Smooth muscle cell (in vitro differentiated cells): ENCODE results near the gene TCTN3. TPM values are rescaled to one million over a fixed set of nuclear protein-coding genes. Genes with fewer than 3 reads are reported as not detected.

Source experiments
- DNase-seq: peaks from one replicate; lab custom pipeline; 2025; ENCODE audit not compliant: unreplicated experiment; lab: John Stamatoyannopoulos, UW
- H2AFZ ChIP-seq: fragments of 200-600 bp; sonication (generic); 2 replicates; pipeline ENCODE4 v1.6.0; 2016; ENCODE audit warnings: antibody characterized with exemption, low read depth, mild to moderate bottlenecking
- H3F3A ChIP-seq: fragments of 200-600 bp; sonication (generic); 2 replicates; pipeline ENCODE4 v1.6.0; 2017; ENCODE audit warnings: antibody characterized with exemption, low read depth
- H3K27ac ChIP-seq: fragments of 200-600 bp; sonication (generic); 2 replicates; pipeline ENCODE4 v1.5.1; 2016; ENCODE audit warnings: low read depth, mild to moderate bottlenecking
- H3K27me3 ChIP-seq: fragments of 200-600 bp; sonication (generic); 2 replicates; pipeline ENCODE4 v1.6.1; 2016; ENCODE audit warnings: low read depth, mild to moderate bottlenecking
- H3K36me3 ChIP-seq: fragments of 200-600 bp; sonication (generic); 2 replicates; pipeline ENCODE4 v1.5.1; 2016; ENCODE audit warnings: low read depth
- H3K4me1 ChIP-seq: fragments of 200-600 bp; sonication (generic); 2 replicates; pipeline ENCODE4 v1.5.1; 2016; ENCODE audit warnings: low read depth
- H3K4me2 ChIP-seq: fragments of 200-600 bp; sonication (generic); 2 replicates; pipeline ENCODE4 v1.6.0; 2016; ENCODE audit warnings: mild to moderate bottlenecking
- H3K4me3 ChIP-seq: fragments of 200-600 bp; sonication (generic); 2 replicates; pipeline ENCODE4 v1.5.1; 2016; ENCODE audit warnings: mild to moderate bottlenecking
- H3K79me2 ChIP-seq: fragments of 200-600 bp; sonication (generic); 2 replicates; pipeline ENCODE4 v1.6.0; 2016; ENCODE audit warnings: low read depth, mild to moderate bottlenecking
- H3K9ac ChIP-seq: fragments of 200-600 bp; sonication (generic); 2 replicates; pipeline ENCODE4 v1.6.0; 2016; ENCODE audit warnings: low read depth
- H3K9me3 ChIP-seq: fragments of 200-600 bp; sonication (generic); replicated peaks from 2 replicates; pipeline ENCODE4 v1.5.1; 2016; ENCODE audit warnings: low read depth
- H4K20me1 ChIP-seq: fragments of 200-600 bp; sonication (generic); 2 replicates; pipeline ENCODE4 v1.6.0; 2016; ENCODE audit warnings: low read depth
- CTCF ChIP-seq: fragments of 200-600 bp; sonication (generic); IDR thresholded peaks from 2 replicates; pipeline ENCODE4 v1.5.1; 2017; ENCODE audit warnings: borderline replicate concordance, mild to moderate bottlenecking, antibody characterized with exemption; ENCODE audit not compliant: insufficient read depth, poor library complexity, severe bottlenecking
- WGBS: methylation state at CpG from one replicate; pipeline ENCODE4 v1.1.7; 2016; ENCODE audit warnings: low lambda C conversion rate; 5-methylcytosine and 5-hydroxymethylcytosine counted together
- polyA plus RNA-seq: library from polyadenylated mRNA; unstranded; fragments of >200 nt; fragmentation: Nextera tagmentation; extraction: Ambion mirVana; gene quantifications from 2 replicates; pipeline ENCODE4 v1.2.1, GENCODE V29; 2016
- total RNA-seq: library from RNA; depleted of rRNA; stranded (reverse); fragments of >200 nt; gene quantifications from 2 replicates; pipeline ENCODE4 v1.2.3, GENCODE V29; 2014

TCTN3 gene
- total and polyA plus RNA-seq, 2 experiments from 2014 or later, result 57.2 to 62.8 TPM

- Histone ChIP-seq H3K4me2 (no peak overlapping the region), H3K4me1 (no peaks in the 10 kb centered on the region), H3F3A (no peaks in the 10 kb centered on the region), H3K36me3 (peaks cover 26% of the 10 kb centered on the region), H2AFZ (no peak overlapping the region), H4K20me1 (peaks cover 80% of the 10 kb centered on the region), H3K9me3 (no peaks in the 10 kb centered on the region), H3K27me3 (no peaks in the 10 kb centered on the region), H3K79me2 (peaks cover 36% of the 10 kb centered on the region), H3K9ac (no peak overlapping the region), H3K4me3 (no peak overlapping the region), H3K27ac (no peak overlapping the region)
- no peak for DNase-seq
- WGBS, result 53% methylated on average over 1 of the region's 1 CpG
- no peak for TF ChIP-seq CTCF
Observed at GRCh38 chr10:95644901-95645300, 48.8 kb downstream of the TCTN3 start.

- DNase-seq, result no peak
- Histone ChIP-seq H3K4me1 (no peaks in the 10 kb centered on the region), H3K4me2 (no peak overlapping the region), H3K9ac (no peak overlapping the region), H3K79me2 (peaks cover 13% of the 10 kb centered on the region), H3K4me3 (no peak overlapping the region), H3F3A (no peaks in the 10 kb centered on the region), H3K36me3 (peaks cover 41% of the 10 kb centered on the region), H3K9me3 (no peaks in the 10 kb centered on the region), H4K20me1 (peaks cover 64% of the 10 kb centered on the region), H3K27ac (no peak overlapping the region), H2AFZ (no peak overlapping the region), H3K27me3 (no peaks in the 10 kb centered on the region)
- no peak for TF ChIP-seq CTCF
- 95% methylated on average over 1 of the region's 1 CpG for WGBS
Observed at GRCh38 chr10:95640891-95641315, 52.8 kb downstream of the TCTN3 start.

DNA sequence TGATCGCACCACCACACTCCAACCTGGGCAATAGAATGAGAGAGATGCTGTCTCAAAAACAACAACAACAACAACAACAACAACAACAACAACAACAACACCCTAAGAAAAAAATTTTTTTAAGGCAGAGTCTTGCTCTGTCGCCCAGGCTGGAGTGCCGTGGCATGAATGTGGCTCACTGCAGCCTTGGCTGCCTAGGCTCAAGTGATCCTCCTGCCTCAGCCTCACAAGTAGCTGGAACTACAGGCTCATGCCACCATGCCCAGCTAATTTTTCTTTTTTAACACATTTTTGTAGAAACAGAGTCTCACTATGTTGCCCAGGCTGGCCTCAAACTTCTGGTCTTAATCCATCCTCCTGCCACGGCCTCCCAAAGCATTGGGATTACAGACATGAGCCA is 55.8 kb downstream of the TCTN3 start:
- Histone ChIP-seq H3K36me3 (peaks cover 51% of the 10 kb centered on the region), H3K27me3 (no peaks in the 10 kb centered on the region), H3K9me3 (no peaks in the 10 kb centered on the region), H3K4me3 (no peak overlapping the region), H3K4me2 (no peak overlapping the region), H3K79me2 (peaks cover 4% of the 10 kb centered on the region), H3K9ac (no peak overlapping the region), H2AFZ (no peak overlapping the region), H3K27ac (no peak overlapping the region), H3K4me1 (no peaks in the 10 kb centered on the region), H4K20me1 (peaks cover 48% of the 10 kb centered on the region), H3F3A (no peaks in the 10 kb centered on the region)
- DNase-seq, result no peak
- no peak for TF ChIP-seq CTCF
- WGBS, result 99% methylated on average over 4 of the region's 4 CpGs

DNA sequence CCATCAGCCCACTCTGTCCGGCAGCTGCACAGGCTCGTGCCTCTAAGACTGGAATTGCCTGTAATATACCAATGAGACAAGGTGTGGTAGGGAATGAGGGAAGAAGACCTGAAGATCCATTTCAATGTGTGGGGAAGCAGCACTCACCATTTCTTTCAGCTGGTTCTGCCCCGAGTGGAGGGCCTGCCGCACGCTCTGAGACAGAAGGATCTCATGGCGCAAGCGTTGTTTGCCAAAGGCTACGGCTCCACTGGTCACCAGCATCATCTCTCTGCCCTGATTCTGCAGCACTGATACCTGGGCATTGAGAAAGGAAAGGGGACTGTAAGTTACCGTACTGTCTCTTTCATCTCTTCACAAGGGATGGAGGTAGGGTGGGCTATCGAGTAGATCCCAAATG is 56.6 kb downstream of the TCTN3 start:
- Histone ChIP-seq H3F3A (no peaks in the 10 kb centered on the region), H3K36me3 (peaks cover 50% of the 10 kb centered on the region), H2AFZ (no peak overlapping the region), H3K4me3 (no peak overlapping the region), H3K4me2 (no peak overlapping the region), H3K9me3 (no peaks in the 10 kb centered on the region), H3K9ac (no peak overlapping the region), H4K20me1 (peaks cover 43% of the 10 kb centered on the region), H3K27ac (no peak overlapping the region), H3K4me1 (no peaks in the 10 kb centered on the region), H3K79me2 (peaks cover 4% of the 10 kb centered on the region), H3K27me3 (no peaks in the 10 kb centered on the region)
- no peak for DNase-seq
- TF ChIP-seq CTCF, result no peak
- WGBS, result 95% methylated on average over 10 of the region's 10 CpGs
